Gastroesophageal sphincter (tissue), 3 donors: ENCODE measurements around the gene WDR37.

Experiments
- CTCF ChIP-seq, 4 experiments: fragments of 200-600 bp in 2 of 4; fragments of 450-650 bp in 2 of 4; sonication (generic) in 1 of 4; IDR thresholded peaks; one replicate each; pipeline ENCODE4 v1.5.1; 2017 to 2019; ENCODE audit warnings: antibody characterized with exemption in 4 of 4, mild to moderate bottlenecking in 2 of 4, moderate library complexity in 2 of 4
- EP300 ChIP-seq: sonication (generic); formaldehyde crosslinking; IDR thresholded peaks from one replicate; pipeline ENCODE4 v1.6.1; 2017; ENCODE audit warnings: antibody characterized with exemption, mild to moderate bottlenecking
- POLR2A ChIP-seq, 2 donors: fragments of 450-650 bp; IDR thresholded peaks; one replicate each; pipeline ENCODE4 v1.6.1; 2017; ENCODE audit warnings: antibody characterized with exemption in 2 of 2, mild to moderate bottlenecking in 2 of 2, moderate library complexity in 1 of 2
- POLR2AphosphoS5 ChIP-seq: sonication (generic); formaldehyde crosslinking; IDR thresholded peaks from one replicate; pipeline ENCODE4 v1.6.1; 2017; ENCODE audit warnings: antibody characterized with exemption

GRCh38 chr10:1070919-1071318 lies 14.7 kb downstream of the WDR37 start:
- TF ChIP-seq CTCF (IDR thresholded peaks at IDR 0.05) (no peak), POLR2A (IDR thresholded peaks at IDR 0.05) (no peak), POLR2AphosphoS5 (no peak), EP300 (no peak)
